Calu3 (cell line): ENCODE measurements around the gene PRND. TPM values are rescaled to one million over a fixed set of nuclear protein-coding genes. Genes with fewer than 3 reads are reported as not detected.

Experiments
- BruUV-seq: library from RNA; stranded (reverse); fragments of 400-500 nt; replicated peaks from 2 replicates; lab custom pipeline; 2021; lab: Mats Ljungman, UMichigan
- CTCF ChIA-PET: fragments of 300-600 bp; sonication (Branson Sonifier 250); formaldehyde crosslinking; loops from one replicate; lab custom pipeline; 2022; ENCODE audit warnings: antibody characterized with exemption; lab: Charles Lee
- DNase-seq: peaks from one replicate; pipeline ENCODE4 v3.0.0; 2022
- H3K27ac Mint-ChIP-seq: one replicate; pipeline ENCODE4 v1.8.0; 2022; ENCODE audit warnings: mixed read lengths; ENCODE audit not compliant: unreplicated experiment
- H3K27me3 Mint-ChIP-seq: one replicate; pipeline ENCODE4 v1.8.0; 2022; ENCODE audit warnings: mixed read lengths; ENCODE audit not compliant: unreplicated experiment
- H3K36me3 Mint-ChIP-seq: one replicate; pipeline ENCODE4 v1.8.0; 2022; ENCODE audit warnings: mild to moderate bottlenecking, moderate library complexity, mixed read lengths; ENCODE audit not compliant: insufficient read depth, unreplicated experiment
- H3K4me1 Mint-ChIP-seq: one replicate; pipeline ENCODE4 v1.8.0; 2022; ENCODE audit warnings: mild to moderate bottlenecking, low read depth, mixed read lengths; ENCODE audit not compliant: unreplicated experiment
- H3K4me3 Mint-ChIP-seq: one replicate; pipeline ENCODE4 v1.8.0; 2022; ENCODE audit warnings: mild to moderate bottlenecking, low read depth, moderate library complexity, mixed read lengths; ENCODE audit not compliant: unreplicated experiment
- H3K9me3 Mint-ChIP-seq: one replicate; pipeline ENCODE4 v1.8.0; 2022; ENCODE audit warnings: low read depth, mixed read lengths; ENCODE audit not compliant: unreplicated experiment
- CTCF ChIP-seq: fragments of 200-600 bp; IDR thresholded peaks from one replicate; pipeline ENCODE4 v1.8.0; 2022; ENCODE audit warnings: antibody characterized with exemption; ENCODE audit not compliant: unreplicated experiment
- intact Hi-C: fragments of 100-400 bp; cut with micrococcal nuclease; formaldehyde crosslinking; loops from one replicate; pipeline ENCODE4 v1.10.0; 2022; ENCODE audit not compliant: unreplicated experiment
- total RNA-seq: library from RNA; stranded (reverse); gene quantifications from 2 replicates; pipeline ENCODE4 v1.2.3, GENCODE V29; 2022

PRND gene
- total RNA-seq, 1 experiment from 2014 or later = not detected

GRCh38 chr20:4767084-4767483 is 45.4 kb downstream of the PRND start:
- peaks cover 26% of the 10 kb centered on the region for H3K27me3 Mint-ChIP-seq
- intact Hi-C loops = no loop called here
- BruUV-seq = no TSS peak
- peaks cover 3% of the 10 kb centered on the region for H3K4me1 Mint-ChIP-seq
- no peak overlapping the region for H3K27ac Mint-ChIP-seq
- H3K36me3 Mint-ChIP-seq = no peaks in the 10 kb centered on the region
- H3K9me3 Mint-ChIP-seq = peaks cover 3% of the 10 kb centered on the region
- no peak for TF ChIP-seq CTCF
- CTCF ChIA-PET = no interaction called here
- no peak for DNase-seq
- H3K4me3 Mint-ChIP-seq = no peak overlapping the region

- TF ChIP-seq CTCF = no peak
- Mint-ChIP-seq H3K36me3 (no peaks in the 10 kb centered on the region), H3K27ac (no peak overlapping the region), H3K4me3 (no peak overlapping the region), H3K4me1 (no peaks in the 10 kb centered on the region), H3K27me3 (peaks cover 9% of the 10 kb centered on the region), H3K9me3 (peaks cover 6% of the 10 kb centered on the region)
- CTCF ChIA-PET = no interaction called here
- BruUV-seq = no TSS peak
- intact Hi-C loops = no loop called here
- DNase-seq = no peak
Observed at GRCh38 chr20:4769328-4769727, 47.6 kb downstream of the PRND start.

GRCh38 chr20:4770026-4770425 is 48.3 kb downstream of the PRND start:
- CTCF ChIA-PET = no interaction called here
- no TSS peak for BruUV-seq

GRCh38 chr20:4771004-4771403 is 49.3 kb downstream of the PRND start:
- H3K4me1 Mint-ChIP-seq = no peaks in the 10 kb centered on the region
- H3K9me3 Mint-ChIP-seq = peaks cover 6% of the 10 kb centered on the region
- no peak for TF ChIP-seq CTCF
- no peak overlapping the region for H3K27ac Mint-ChIP-seq
- no peaks in the 10 kb centered on the region for H3K36me3 Mint-ChIP-seq
- CTCF ChIA-PET = interaction anchor here (0.5 kb wide), 1 partner anchor 195 kb away, joined by 3 read pairs; no protein-coding TSS in a partner anchor
- DNase-seq = no peak
- no peak overlapping the region for H3K4me3 Mint-ChIP-seq
- H3K27me3 Mint-ChIP-seq = peaks cover 9% of the 10 kb centered on the region
- no TSS peak for BruUV-seq
- intact Hi-C loops = no loop called here

More at GRCh38 chr20:4770026-4770425, 48.3 kb downstream of the PRND start:
- Mint-ChIP-seq H3K27me3 (peaks cover 9% of the 10 kb centered on the region), H3K36me3 (no peaks in the 10 kb centered on the region), H3K9me3 (peaks cover 6% of the 10 kb centered on the region), H3K27ac (no peak overlapping the region), H3K4me1 (no peaks in the 10 kb centered on the region), H3K4me3 (no peak overlapping the region)
- no peak for TF ChIP-seq CTCF
- intact Hi-C loops = no loop called here
- DNase-seq = no peak
